IMR-90 (cell line): ENCODE measurements around the gene CFAP221. TPM values are rescaled to one million over a fixed set of nuclear protein-coding genes. Genes with fewer than 3 reads are reported as not detected.

Source experiments
- ATAC-seq: fragments of 200-7000 bp; cut with Tn5 transposase; 2 replicates; pipeline ENCODE4 v1.9.1; 2020; ENCODE audit warnings: low read depth, mild to moderate bottlenecking, moderate library complexity
- BruUV-seq: library from RNA; stranded (reverse); fragments of 400-500 nt; replicated peaks from 2 replicates; lab custom pipeline; 2021; lab: Mats Ljungman, UMichigan
- CTCF ChIA-PET: fragments of 300-600 bp; formaldehyde crosslinking; extraction: SDS; loops from one replicate; lab custom pipeline; 2021; ENCODE audit warnings: antibody characterized with exemption; lab: Yijun Ruan, JAX
- POLR2A ChIA-PET: fragments of 300-600 bp; sonication (Branson Sonifier 250); formaldehyde crosslinking; loops from one replicate; lab custom pipeline; 2022; ENCODE audit warnings: antibody characterized with exemption; ENCODE audit not compliant: unreplicated experiment; lab: Charles Lee
- DNase-seq: peaks from one replicate; pipeline ENCODE4 v3.0.0; 2013
- H2AFZ ChIP-seq: replicated peaks from 2 replicates; pipeline ENCODE3; 2013; ENCODE audit warnings: low read length, mild to moderate bottlenecking; ENCODE audit not compliant: poor library complexity
- H2AK5ac ChIP-seq: 2 replicates; pipeline ENCODE4 v1.6.1; 2013; ENCODE audit warnings: low read depth, low read length, inconsistent platforms
- H2AK9ac ChIP-seq: replicated peaks from 2 replicates; pipeline ENCODE3; 2013; ENCODE audit warnings: mild to moderate bottlenecking, low read depth, low read length, moderate library complexity; ENCODE audit not compliant: poor library complexity
- H2BK120ac ChIP-seq: 2 replicates; pipeline ENCODE4 v1.6.1; 2013; ENCODE audit warnings: low read depth, low read length, inconsistent platforms
- H2BK15ac ChIP-seq: 3 replicates; pipeline ENCODE4 v1.6.1; 2013; ENCODE audit warnings: low read depth, low read length, inconsistent platforms
- H2BK20ac ChIP-seq: 2 replicates; pipeline ENCODE4 v1.6.1; 2013; ENCODE audit warnings: low read depth, mild to moderate bottlenecking, inconsistent platforms, low read length, moderate library complexity
- H2BK5ac ChIP-seq: 2 replicates; pipeline ENCODE4 v1.6.1; 2013; ENCODE audit warnings: mild to moderate bottlenecking, low read depth, low read length, inconsistent platforms; ENCODE audit not compliant: poor library complexity, severe bottlenecking
- H3K14ac ChIP-seq: replicated peaks from 2 replicates; pipeline ENCODE4 v1.6.1; 2013; ENCODE audit warnings: low read depth, low read length, inconsistent platforms
- H3K18ac ChIP-seq: 2 replicates; pipeline ENCODE4 v1.6.1; 2013; ENCODE audit warnings: low read depth, low read length, control low read depth
- H3K23ac ChIP-seq: 2 replicates; pipeline ENCODE4 v1.6.1; 2013; ENCODE audit warnings: low read depth, low read length, inconsistent platforms
- H3K27ac ChIP-seq: 2 replicates; pipeline ENCODE4 v1.5.1; 2013; ENCODE audit warnings: mild to moderate bottlenecking, control low read depth, low read length; ENCODE audit not compliant: insufficient read depth
- H3K27me3 ChIP-seq: 2 replicates; pipeline ENCODE4 v1.6.1; 2013; ENCODE audit warnings: low read length; ENCODE audit not compliant: control insufficient read depth, insufficient read depth
- H3K36me3 ChIP-seq: 2 replicates; pipeline ENCODE4 v1.6.1; 2013; ENCODE audit warnings: low read length, mixed read lengths; ENCODE audit not compliant: control insufficient read depth, insufficient read depth
- H3K4ac ChIP-seq: 2 replicates; pipeline ENCODE4 v1.6.1; 2013; ENCODE audit warnings: low read depth, low read length, inconsistent platforms
- H3K4me1 ChIP-seq: 2 replicates; pipeline ENCODE4 v1.6.1; 2013; ENCODE audit warnings: low read length, mixed read lengths; ENCODE audit not compliant: control insufficient read depth, insufficient read depth
- H3K4me2 ChIP-seq: 2 replicates; pipeline ENCODE4 v1.6.1; 2013; ENCODE audit warnings: low read depth, mild to moderate bottlenecking, control low read depth, low read length, moderate library complexity
- H3K4me3 ChIP-seq: 2 replicates; pipeline ENCODE4 v1.5.1; 2013; ENCODE audit warnings: low read depth, mild to moderate bottlenecking, control low read depth, low read length, moderate library complexity; ENCODE audit not compliant: insufficient read depth
- H3K56ac ChIP-seq: 2 replicates; pipeline ENCODE4 v1.6.1; 2013; ENCODE audit warnings: low read length, inconsistent platforms; ENCODE audit not compliant: insufficient read depth; ENCODE audit errors: extremely low read depth
- H3K79me1 ChIP-seq, 2 experiments: 2 replicates each; pipeline ENCODE4 v1.6.1; 2013; ENCODE audit warnings: low read length in 2 of 2, inconsistent platforms in 1 of 2, low read depth in 1 of 2
- H3K9ac ChIP-seq: 2 replicates; pipeline ENCODE4 v1.6.1; 2013; ENCODE audit warnings: low read depth, low read length, control low read depth
- H3K9me1 ChIP-seq: 2 replicates; pipeline ENCODE4 v1.6.1; 2013; ENCODE audit warnings: low read length, inconsistent platforms; ENCODE audit not compliant: insufficient read depth
- H3K9me3 ChIP-seq: 2 replicates; pipeline ENCODE4 v1.6.1; 2013; ENCODE audit warnings: low read length; ENCODE audit not compliant: control insufficient read depth, insufficient read depth
- H4K20me1 ChIP-seq: 2 replicates; pipeline ENCODE4 v1.6.1; 2013; ENCODE audit warnings: low read length, inconsistent platforms; ENCODE audit not compliant: insufficient read depth
- H4K5ac ChIP-seq: 2 replicates; pipeline ENCODE4 v1.6.1; 2013; ENCODE audit warnings: mild to moderate bottlenecking, low read depth, low read length, control low read depth
- H4K8ac ChIP-seq, 2 experiments: 2 replicates each; pipeline ENCODE4 v1.6.1; 2013; ENCODE audit warnings: low read depth in 2 of 2, low read length in 2 of 2, control low read depth in 1 of 2, inconsistent platforms in 1 of 2
- H4K91ac ChIP-seq: 2 replicates; pipeline ENCODE4 v1.6.1; 2013; ENCODE audit warnings: low read depth, low read length, inconsistent platforms; ENCODE audit not compliant: insufficient read depth
- BHLHE40 ChIP-seq: fragments of 150-350 bp; IDR thresholded peaks from 2 replicates; pipeline ENCODE4 v1.6.1; 2016; ENCODE audit warnings: mild to moderate bottlenecking, low read depth, low read length
- CEBPB ChIP-seq: IDR thresholded peaks from 2 replicates; pipeline ENCODE4 v1.6.1; 2012; ENCODE audit warnings: low read depth, low read length, improper control_type of control experiment
- CHD1 ChIP-seq: IDR thresholded peaks from 2 replicates; pipeline ENCODE4 v1.6.1; 2012; ENCODE audit warnings: low read depth, low read length, improper control_type of control experiment
- FOS ChIP-seq: fragments of 150-350 bp; IDR thresholded peaks from 2 replicates; pipeline ENCODE4 v1.6.1; 2016; ENCODE audit warnings: low read depth, low read length
- MAFK ChIP-seq: IDR thresholded peaks from 2 replicates; pipeline ENCODE4 v1.6.1; 2012; ENCODE audit warnings: low read depth, low read length, improper control_type of control experiment
- MAZ ChIP-seq: IDR thresholded peaks from 2 replicates; pipeline ENCODE4 v1.6.1; 2012; ENCODE audit warnings: low read depth, mild to moderate bottlenecking, low read length, improper control_type of control experiment, moderate library complexity, borderline replicate concordance
- MXI1 ChIP-seq: IDR thresholded peaks from 2 replicates; pipeline ENCODE4 v1.6.1; 2012; ENCODE audit warnings: low read depth, mild to moderate bottlenecking, low read length, moderate library complexity, borderline replicate concordance
- NFE2L2 ChIP-seq: fragments of 150-350 bp; IDR thresholded peaks from 2 replicates; pipeline ENCODE4 v1.6.1; 2016; ENCODE audit warnings: low read depth, mild to moderate bottlenecking, low read length
- POLR2A ChIP-seq: IDR thresholded peaks from 2 replicates; pipeline ENCODE4 v1.6.1; 2012; ENCODE audit warnings: mild to moderate bottlenecking, low read depth, low read length
- RAD21 ChIP-seq: IDR thresholded peaks from 2 replicates; pipeline ENCODE4 v1.6.1; 2012; ENCODE audit warnings: low read length, improper control_type of control experiment
- RCOR1 ChIP-seq: IDR thresholded peaks from 2 replicates; pipeline ENCODE4 v1.6.1; 2012; ENCODE audit warnings: mild to moderate bottlenecking, low read length, improper control_type of control experiment; ENCODE audit not compliant: insufficient replicate concordance
- RFX5 ChIP-seq: IDR thresholded peaks from 2 replicates; pipeline ENCODE4 v1.8.0; 2012; ENCODE audit warnings: low read depth, mild to moderate bottlenecking, low read length, moderate library complexity
- SMC3 ChIP-seq: fragments of 150-350 bp; IDR thresholded peaks from 2 replicates; pipeline ENCODE4 v1.6.1; 2016; ENCODE audit warnings: low read depth, mild to moderate bottlenecking, antibody characterized with exemption, low read length, moderate library complexity
- WGBS, 2 experiments: methylation state at CpG; one replicate each; pipeline versions ENCODE4 v1.1.5 to v1.1.7; 2013; ENCODE audit warnings: missing lambda C conversion rate in 2 of 2; ENCODE audit not compliant: insufficient read length in 1 of 2; ENCODE audit errors: extremely low coverage in 2 of 2; 5-methylcytosine and 5-hydroxymethylcytosine counted together
- dilution Hi-C: fragments of 300-500 bp; cut with HindIII; formaldehyde crosslinking; loops from one replicate; pipeline ENCODE4 v1.14.3; 2018; ENCODE audit warnings: low sequenced_read_pairs; ENCODE audit not compliant: unreplicated experiment
- in situ Hi-C: fragments of 300-500 bp; cut with MboI; formaldehyde crosslinking; loops from 3 replicates; pipeline ENCODE4 v1.14.3; 2019; ENCODE audit warnings: low sequenced_read_pairs, inconsistent platforms, mixed read lengths
- intact Hi-C: fragments of 100-400 bp; cut with micrococcal nuclease; formaldehyde crosslinking; loops from 2 replicates; pipeline ENCODE4 v1.10.0; 2022
- polyA plus RNA-seq, 3 experiments: library from polyadenylated mRNA; depleted of rRNA; stranded (reverse); fragments of >200 nt; gene quantifications; 2 replicates each; pipeline ENCODE4 v1.2.3, GENCODE V29; 2012; ENCODE audit warnings: low replicate concordance in 1 of 3
- total RNA-seq: library from RNA; depleted of rRNA; stranded (reverse); fragments of >200 nt; gene quantifications from 2 replicates; pipeline ENCODE4 v1.2.3, GENCODE V29; 2012
- TF ChIP-seq, protein P1 (sequence below): conservative IDR thresholded peaks from 2 replicates; pipeline ENCODE4 v1.5.1; 2012; ENCODE audit warnings: mild to moderate bottlenecking, low read depth, low read length, improper control_type of control experiment
- TF ChIP-seq, protein P2 (sequence below): fragments of 150-350 bp; IDR thresholded peaks from 2 replicates; pipeline ENCODE4 v1.6.1; 2016; ENCODE audit warnings: low read depth, mild to moderate bottlenecking, low read length, moderate library complexity, borderline replicate concordance
- TF ChIP-seq, protein P3 (sequence below): fragments of 150-350 bp; IDR thresholded peaks from 2 replicates; pipeline ENCODE4 v1.6.1; 2017; ENCODE audit warnings: mild to moderate bottlenecking, antibody characterized with exemption, low read length, low read depth

Gene CFAP221
- total and polyA plus RNA-seq, 2 of the 4 experiments (the other 2 are of a cell fraction), result not detected

DNA sequence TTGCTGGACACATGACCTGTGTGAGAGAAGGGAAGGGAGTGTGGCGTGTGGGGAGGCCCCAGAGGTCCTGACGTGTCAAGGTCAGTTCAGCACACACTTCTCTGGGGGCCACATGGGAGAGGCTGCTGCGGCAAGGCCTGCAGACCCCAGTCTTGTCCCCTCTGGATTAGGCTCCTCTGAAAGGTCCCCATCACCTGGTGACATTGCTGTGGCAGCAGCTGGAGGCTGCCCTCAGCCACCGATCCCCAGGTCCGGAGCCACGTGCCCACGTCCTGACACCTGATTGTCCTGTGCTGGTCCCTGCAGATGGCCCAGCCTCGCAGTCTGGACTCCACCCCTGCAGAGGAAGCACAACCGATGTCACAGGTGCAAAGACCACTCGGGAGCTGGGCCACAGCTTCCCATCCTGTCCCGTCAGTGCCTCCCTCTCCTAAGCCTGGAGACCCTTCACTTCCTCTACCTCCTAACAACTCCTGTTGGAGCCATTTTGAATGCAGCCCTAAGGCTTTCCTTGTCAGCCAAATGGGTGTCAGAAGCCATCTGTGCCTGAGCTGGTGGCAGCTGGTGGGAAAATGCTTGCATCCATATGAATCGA lies 147.5 kb downstream of the CFAP221 start:
- H3K14ac ChIP-seq, result no peak overlapping the region
- H4K20me1 ChIP-seq, result no peaks in the 10 kb centered on the region
- H3K36me3 ChIP-seq, result no peaks in the 10 kb centered on the region
- H3K4me3 ChIP-seq, result no peak overlapping the region
- dilution Hi-C loops (no loop called here), in situ Hi-C loops (no loop called here), intact Hi-C loops (no loop called here)
- H3K27ac ChIP-seq, result no peak overlapping the region
- no peak for ATAC-seq
- peaks cover 7% of the 10 kb centered on the region; the same call in 1 of the 2 replicates for H3K9me1 ChIP-seq
- H3K4me2 ChIP-seq, result no peak overlapping the region
- no peak overlapping the region for H2AFZ ChIP-seq
- H3K27me3 ChIP-seq, result peaks cover 10% of the 10 kb centered on the region
- no peak overlapping the region for H2BK5ac ChIP-seq
- no peak overlapping the region for H3K4ac ChIP-seq
- no peak overlapping the region for H2BK120ac ChIP-seq
- TF ChIP-seq FOS, result no peak
- no peak for TF ChIP-seq CHD1
- no peak for TF ChIP-seq MAZ
- no peak for TF ChIP-seq RFX5
- no peak for TF ChIP-seq MAFK
- TF ChIP-seq RAD21, result no peak
- TF ChIP-seq, protein P1, sequence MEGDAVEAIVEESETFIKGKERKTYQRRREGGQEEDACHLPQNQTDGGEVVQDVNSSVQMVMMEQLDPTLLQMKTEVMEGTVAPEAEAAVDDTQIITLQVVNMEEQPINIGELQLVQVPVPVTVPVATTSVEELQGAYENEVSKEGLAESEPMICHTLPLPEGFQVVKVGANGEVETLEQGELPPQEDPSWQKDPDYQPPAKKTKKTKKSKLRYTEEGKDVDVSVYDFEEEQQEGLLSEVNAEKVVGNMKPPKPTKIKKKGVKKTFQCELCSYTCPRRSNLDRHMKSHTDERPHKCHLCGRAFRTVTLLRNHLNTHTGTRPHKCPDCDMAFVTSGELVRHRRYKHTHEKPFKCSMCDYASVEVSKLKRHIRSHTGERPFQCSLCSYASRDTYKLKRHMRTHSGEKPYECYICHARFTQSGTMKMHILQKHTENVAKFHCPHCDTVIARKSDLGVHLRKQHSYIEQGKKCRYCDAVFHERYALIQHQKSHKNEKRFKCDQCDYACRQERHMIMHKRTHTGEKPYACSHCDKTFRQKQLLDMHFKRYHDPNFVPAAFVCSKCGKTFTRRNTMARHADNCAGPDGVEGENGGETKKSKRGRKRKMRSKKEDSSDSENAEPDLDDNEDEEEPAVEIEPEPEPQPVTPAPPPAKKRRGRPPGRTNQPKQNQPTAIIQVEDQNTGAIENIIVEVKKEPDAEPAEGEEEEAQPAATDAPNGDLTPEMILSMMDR, result no peak
- no peak for TF ChIP-seq MXI1
- TF ChIP-seq BHLHE40, result no peak
- TF ChIP-seq CEBPB, result no peak
- TF ChIP-seq RCOR1, result no peak
- no peak for TF ChIP-seq NFE2L2
- TF ChIP-seq POLR2A, result no peak
- no peak for TF ChIP-seq SMC3
- TF ChIP-seq, protein P2, sequence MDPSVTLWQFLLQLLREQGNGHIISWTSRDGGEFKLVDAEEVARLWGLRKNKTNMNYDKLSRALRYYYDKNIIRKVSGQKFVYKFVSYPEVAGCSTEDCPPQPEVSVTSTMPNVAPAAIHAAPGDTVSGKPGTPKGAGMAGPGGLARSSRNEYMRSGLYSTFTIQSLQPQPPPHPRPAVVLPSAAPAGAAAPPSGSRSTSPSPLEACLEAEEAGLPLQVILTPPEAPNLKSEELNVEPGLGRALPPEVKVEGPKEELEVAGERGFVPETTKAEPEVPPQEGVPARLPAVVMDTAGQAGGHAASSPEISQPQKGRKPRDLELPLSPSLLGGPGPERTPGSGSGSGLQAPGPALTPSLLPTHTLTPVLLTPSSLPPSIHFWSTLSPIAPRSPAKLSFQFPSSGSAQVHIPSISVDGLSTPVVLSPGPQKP, result no peak
- TF ChIP-seq, protein P3, sequence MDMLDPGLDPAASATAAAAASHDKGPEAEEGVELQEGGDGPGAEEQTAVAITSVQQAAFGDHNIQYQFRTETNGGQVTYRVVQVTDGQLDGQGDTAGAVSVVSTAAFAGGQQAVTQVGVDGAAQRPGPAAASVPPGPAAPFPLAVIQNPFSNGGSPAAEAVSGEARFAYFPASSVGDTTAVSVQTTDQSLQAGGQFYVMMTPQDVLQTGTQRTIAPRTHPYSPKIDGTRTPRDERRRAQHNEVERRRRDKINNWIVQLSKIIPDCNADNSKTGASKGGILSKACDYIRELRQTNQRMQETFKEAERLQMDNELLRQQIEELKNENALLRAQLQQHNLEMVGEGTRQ, result no peak
- BruUV-seq, result no TSS peak
- no peaks in the 10 kb centered on the region for H3K79me1 ChIP-seq
- H3K9ac ChIP-seq, result no peak overlapping the region
- H4K8ac ChIP-seq, result no peak overlapping the region
- 92% methylated on average over 5 of the region's 12 CpGs; no CpG with 5 or more reads in 1 of the 2 experiments for WGBS, 2 experiments
- H2AK5ac ChIP-seq, result no peak overlapping the region
- POLR2A ChIA-PET, result no interaction called here
- H3K18ac ChIP-seq, result no peak overlapping the region
- no peak overlapping the region for H4K5ac ChIP-seq
- peaks cover 6% of the 10 kb centered on the region for H3K4me1 ChIP-seq
- H3K56ac ChIP-seq, result no peak overlapping the region
- no peak overlapping the region for H3K23ac ChIP-seq
- CTCF ChIA-PET, result no interaction called here
- H2BK20ac ChIP-seq, result no peak overlapping the region
- H2AK9ac ChIP-seq, result no peak overlapping the region
- H3K9me3 ChIP-seq, result no peaks in the 10 kb centered on the region
- H4K91ac ChIP-seq, result no peak overlapping the region
- H2BK15ac ChIP-seq, result no peak overlapping the region
- no peak for DNase-seq
